Chondrocyte (in vitro differentiated cells): ENCODE data around the gene TBX3. TPM values are rescaled to one million over a fixed set of nuclear protein-coding genes. Genes with fewer than 3 reads are reported as not detected.
A peak's percentile ranks its signal among the peaks of the same experiment; 100 is the strongest.

Experiments
- DNase-seq: peaks from one replicate; pipeline ENCODE4 v3.0.0; 2021; ENCODE audit warnings: mixed read lengths, low spot score
- H3K27ac Mint-ChIP-seq: one replicate; pipeline ENCODE4 v1.8.0; 2021; ENCODE audit warnings: mild to moderate bottlenecking, moderate library complexity, mixed read lengths; ENCODE audit not compliant: unreplicated experiment
- H3K27me3 Mint-ChIP-seq: 2 replicates; pipeline ENCODE4 v1.8.0; 2021; ENCODE audit warnings: low read depth, mixed read lengths
- H3K36me3 Mint-ChIP-seq: 2 replicates; pipeline ENCODE4 v1.8.0; 2021; ENCODE audit warnings: low read depth, mixed read lengths
- H3K4me1 Mint-ChIP-seq: 2 replicates; pipeline ENCODE4 v1.8.0; 2021; ENCODE audit warnings: low read depth, mild to moderate bottlenecking, mixed read lengths
- H3K4me3 Mint-ChIP-seq: one replicate; pipeline ENCODE4 v1.8.0; 2021; ENCODE audit warnings: mild to moderate bottlenecking, moderate library complexity, mixed read lengths; ENCODE audit not compliant: unreplicated experiment
- H3K9me3 Mint-ChIP-seq: 2 replicates; pipeline ENCODE4 v1.8.0; 2021; ENCODE audit warnings: low read depth, mixed read lengths
- total RNA-seq: library from RNA; stranded (reverse); gene quantifications from 3 replicates; pipeline ENCODE4 v1.2.1, GENCODE V29; 2021
- TF ChIP-seq, protein P1 (sequence below): fragments of 200-600 bp; sonication (generic); IDR thresholded peaks from 2 replicates; pipeline ENCODE4 v1.5.0; 2021; ENCODE audit warnings: antibody characterized with exemption, mild to moderate bottlenecking, moderate library complexity

TBX3 gene
- total RNA-seq, 1 donor from 2014 or later: 2.5 TPM

DNA sequence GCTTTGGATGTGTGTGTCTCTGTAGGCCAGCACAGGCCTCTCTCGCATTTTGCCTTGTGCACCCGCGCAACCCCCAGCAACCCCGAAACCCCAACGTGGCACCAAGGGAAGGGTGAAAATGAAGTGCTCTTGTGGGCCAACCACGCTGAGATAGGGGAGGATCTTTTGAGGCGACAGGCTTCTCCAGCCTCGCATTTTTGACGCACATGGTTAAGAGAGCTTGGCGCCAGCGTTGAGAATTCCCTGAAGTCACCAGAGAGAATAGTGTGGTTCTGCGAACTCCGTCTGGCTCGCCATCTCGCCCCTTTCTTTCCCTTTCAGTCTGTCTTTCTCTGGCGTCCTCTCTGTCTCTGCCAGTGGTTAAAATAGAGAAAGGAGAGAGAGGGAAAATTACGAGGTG lies 1.9 kb upstream of the TBX3 start:
- H3K36me3 Mint-ChIP-seq: peaks cover 4% of the 10 kb centered on the region

DNA sequence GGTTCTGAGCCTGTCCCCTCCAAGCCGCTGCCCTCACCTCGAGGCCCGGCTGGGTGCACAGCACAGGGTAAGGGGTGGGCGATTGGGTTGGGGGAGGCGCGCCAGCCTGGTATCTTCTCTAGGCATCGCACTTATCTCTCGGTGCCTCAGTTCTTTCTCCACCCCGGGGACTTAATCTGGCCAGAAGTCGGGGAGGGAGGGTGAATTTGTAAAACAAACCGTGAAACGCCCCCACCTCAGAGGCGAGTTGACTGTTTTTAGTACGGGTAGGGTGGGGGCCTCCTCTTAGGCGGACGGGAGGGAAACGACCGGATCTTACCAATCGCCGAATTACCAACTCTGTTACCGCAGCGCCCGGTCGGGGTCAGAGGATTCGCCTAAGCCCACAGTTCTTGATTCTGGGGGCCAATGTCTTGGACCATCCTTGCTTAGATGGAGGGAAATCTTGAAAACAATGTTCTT lies 1.4 kb upstream of the TBX3 start:
- Mint-ChIP-seq H3K36me3 (peaks cover 7% of the 10 kb centered on the region), H3K4me1 (peaks cover 43% of the 10 kb centered on the region), H3K27ac (peak overlapping the region; percentile 86), H3K27me3 (peaks cover 62% of the 10 kb centered on the region), H3K9me3 (no peaks in the 10 kb centered on the region), H3K4me3 (peak overlapping the region; percentile 96)
- TF ChIP-seq, protein P1, sequence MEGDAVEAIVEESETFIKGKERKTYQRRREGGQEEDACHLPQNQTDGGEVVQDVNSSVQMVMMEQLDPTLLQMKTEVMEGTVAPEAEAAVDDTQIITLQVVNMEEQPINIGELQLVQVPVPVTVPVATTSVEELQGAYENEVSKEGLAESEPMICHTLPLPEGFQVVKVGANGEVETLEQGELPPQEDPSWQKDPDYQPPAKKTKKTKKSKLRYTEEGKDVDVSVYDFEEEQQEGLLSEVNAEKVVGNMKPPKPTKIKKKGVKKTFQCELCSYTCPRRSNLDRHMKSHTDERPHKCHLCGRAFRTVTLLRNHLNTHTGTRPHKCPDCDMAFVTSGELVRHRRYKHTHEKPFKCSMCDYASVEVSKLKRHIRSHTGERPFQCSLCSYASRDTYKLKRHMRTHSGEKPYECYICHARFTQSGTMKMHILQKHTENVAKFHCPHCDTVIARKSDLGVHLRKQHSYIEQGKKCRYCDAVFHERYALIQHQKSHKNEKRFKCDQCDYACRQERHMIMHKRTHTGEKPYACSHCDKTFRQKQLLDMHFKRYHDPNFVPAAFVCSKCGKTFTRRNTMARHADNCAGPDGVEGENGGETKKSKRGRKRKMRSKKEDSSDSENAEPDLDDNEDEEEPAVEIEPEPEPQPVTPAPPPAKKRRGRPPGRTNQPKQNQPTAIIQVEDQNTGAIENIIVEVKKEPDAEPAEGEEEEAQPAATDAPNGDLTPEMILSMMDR: no peak
- DNase-seq: no peak

More for the DNA sequence above, 1.9 kb upstream of the TBX3 start:
- Mint-ChIP-seq H3K4me1 (peaks cover 38% of the 10 kb centered on the region), H3K27me3 (peaks cover 62% of the 10 kb centered on the region), H3K9me3 (no peaks in the 10 kb centered on the region), H3K4me3 (no peak overlapping the region), H3K27ac (no peak overlapping the region)
- no peak for DNase-seq
- TF ChIP-seq, protein P1: no peak

DNA sequence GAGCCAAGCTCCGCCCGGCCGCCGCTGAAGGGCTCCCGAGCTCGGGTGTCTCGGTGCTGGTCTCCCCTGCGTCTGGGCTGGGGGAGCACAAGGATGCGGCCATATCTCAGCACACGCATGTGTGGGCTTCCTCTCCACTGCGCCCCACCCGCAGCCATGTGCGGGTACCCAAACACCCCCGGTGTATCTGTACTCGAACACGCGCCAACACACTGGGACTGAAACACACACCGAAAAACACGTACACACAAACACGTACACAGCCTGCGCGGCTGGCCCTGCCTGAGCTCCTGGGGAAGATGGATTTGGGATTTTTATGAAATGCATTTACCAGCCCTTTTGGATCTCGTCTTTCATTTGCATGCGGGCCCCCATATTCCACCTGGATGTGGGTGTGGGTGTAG lies 897 bp upstream of the TBX3 start:
- Mint-ChIP-seq H3K27me3 (peaks cover 59% of the 10 kb centered on the region), H3K4me3 (peak overlapping the region; percentile 96), H3K9me3 (no peaks in the 10 kb centered on the region), H3K27ac (peak overlapping the region; percentile 86), H3K4me1 (peaks cover 43% of the 10 kb centered on the region), H3K36me3 (peaks cover 7% of the 10 kb centered on the region)
- no peak for DNase-seq
- TF ChIP-seq, protein P1: no peak

DNA sequence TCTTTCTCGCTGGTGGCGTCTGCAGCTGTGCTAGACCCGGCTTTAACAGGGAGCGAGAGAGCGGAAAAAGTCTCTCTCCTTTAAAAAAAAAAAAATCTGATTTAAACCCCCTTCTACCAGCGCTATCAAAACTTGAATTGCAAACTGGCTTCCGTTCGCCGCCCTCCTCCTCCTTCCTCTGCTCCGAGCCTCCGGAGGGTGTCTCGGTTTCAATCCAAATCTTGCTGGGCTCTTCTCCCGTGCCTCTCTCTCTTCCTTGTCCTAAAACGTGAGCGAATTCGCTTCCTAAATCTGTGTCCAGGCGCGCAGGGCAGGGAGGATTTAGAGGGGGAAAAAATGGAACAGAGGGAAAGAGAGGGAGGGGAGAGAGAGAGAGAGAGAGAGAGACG lies 272 bp downstream of the TBX3 start:
- Mint-ChIP-seq H3K27me3 (peaks cover 49% of the 10 kb centered on the region), H3K27ac (peak overlapping the region; percentile 96), H3K4me1 (peaks cover 43% of the 10 kb centered on the region)

DNA sequence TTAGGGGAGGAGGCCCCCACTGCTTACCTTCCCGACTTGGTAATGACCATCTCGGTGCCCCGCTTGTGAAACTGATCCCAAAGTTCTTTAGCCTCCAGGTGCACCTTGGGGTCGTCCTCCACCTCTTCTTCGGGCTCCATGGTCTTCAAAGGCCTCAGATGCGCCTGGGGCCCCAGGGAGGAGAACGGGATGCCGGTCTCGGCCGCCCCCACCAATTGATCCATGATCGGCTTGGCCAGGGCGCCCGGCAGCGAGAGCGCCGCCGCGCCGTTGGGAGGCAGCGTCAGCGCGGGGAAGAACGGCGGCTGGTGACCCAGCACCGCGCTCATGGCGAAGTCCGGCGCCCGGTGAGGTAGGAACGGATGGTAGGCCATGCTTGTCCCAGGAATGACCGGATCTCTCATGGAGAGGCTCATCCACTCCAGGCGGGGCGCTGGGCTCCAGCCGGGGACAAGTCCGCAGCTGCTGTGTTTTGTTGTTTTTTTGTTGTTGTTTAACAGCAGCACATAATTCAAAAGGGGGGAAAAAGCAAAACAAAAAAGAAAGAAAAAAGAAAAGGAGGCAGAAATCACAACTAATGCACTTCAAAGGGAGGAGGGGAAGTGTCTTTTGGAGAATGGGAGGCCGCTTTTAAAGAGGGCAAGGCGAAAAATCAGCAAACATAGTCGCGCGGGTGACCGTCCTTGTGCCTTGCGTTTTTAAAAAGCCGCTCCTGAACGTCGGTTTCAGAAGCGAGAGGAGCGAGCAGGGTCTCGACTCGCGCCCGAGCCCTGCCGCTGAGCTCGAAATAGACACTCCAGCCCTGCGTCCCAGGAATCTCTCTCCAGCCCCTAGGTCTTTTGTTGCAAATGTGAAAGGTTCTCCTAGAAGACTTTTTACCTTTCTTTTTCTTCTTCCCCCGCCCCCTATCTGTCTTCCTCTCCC lies 928 bp downstream of the TBX3 start:
- Mint-ChIP-seq H3K4me3 (peak overlapping the region; percentile 96), H3K36me3 (peaks cover 7% of the 10 kb centered on the region), H3K27me3 (peaks cover 44% of the 10 kb centered on the region), H3K4me1 (peaks cover 43% of the 10 kb centered on the region), H3K9me3 (no peaks in the 10 kb centered on the region), H3K27ac (peak overlapping the region; percentile 96)
- no peak for DNase-seq
- TF ChIP-seq, protein P1: peak; percentile 46

More for the DNA sequence above, 272 bp downstream of the TBX3 start:
- DNase-seq: no peak
- peaks cover 7% of the 10 kb centered on the region for H3K36me3 Mint-ChIP-seq
- TF ChIP-seq, protein P1: no peak
- H3K4me3 Mint-ChIP-seq: peak overlapping the region; percentile 96
- H3K9me3 Mint-ChIP-seq: no peaks in the 10 kb centered on the region
